OCI-LY1 (cell line): Measurements from ENCODE around the gene SPSB1.

ENCODE experiments used
- CTCF ChIP-seq: fragments of 200-600 bp; sonication (generic), shearing (Covaris generic); IDR thresholded peaks from 2 replicates; pipeline ENCODE4 v1.5.1; 2017; ENCODE audit warnings: mild to moderate bottlenecking, antibody characterized with exemption, low read length, moderate library complexity, mixed read lengths
- EZH2 ChIP-seq: fragments of 200-600 bp; sonication (generic), shearing (Covaris generic); IDR thresholded peaks from 2 replicates; pipeline ENCODE4 v1.8.0; 2017; ENCODE audit warnings: borderline replicate concordance, mixed run types, mild to moderate bottlenecking, antibody characterized with exemption, low read length, moderate library complexity, mixed read lengths

- no peak for TF ChIP-seq CTCF
- no peak for TF ChIP-seq EZH2
These were observed 107.9 kb downstream of the SPSB1 start for GRCh38 chr1:9400425-9401079.
